IPS-15b (cell line): ENCODE data around the gene ALDOB.

Experiments used
- H3K27me3 ChIP-seq: one replicate; pipeline ENCODE4 v1.6.1; 2013; ENCODE audit warnings: low read length; ENCODE audit not compliant: control insufficient read depth, insufficient read depth
- H3K36me3 ChIP-seq: one replicate; pipeline ENCODE4 v1.6.1; 2013; ENCODE audit warnings: low read length; ENCODE audit not compliant: control insufficient read depth, insufficient read depth
- H3K4me1 ChIP-seq: one replicate; pipeline ENCODE4 v1.6.1; 2013; ENCODE audit warnings: mild to moderate bottlenecking, low read length; ENCODE audit not compliant: control insufficient read depth, insufficient read depth
- H3K4me3 ChIP-seq: one replicate; pipeline ENCODE4 v1.5.1; 2013; ENCODE audit warnings: low read depth, low read length
- H3K9ac ChIP-seq: one replicate; pipeline ENCODE4 v1.6.1; 2013; ENCODE audit warnings: low read depth, mild to moderate bottlenecking, low read length
- H3K9me3 ChIP-seq: one replicate; pipeline ENCODE4 v1.6.1; 2013; ENCODE audit warnings: mild to moderate bottlenecking, low read length; ENCODE audit not compliant: control insufficient read depth, insufficient read depth

Gene ALDOB

DNA sequence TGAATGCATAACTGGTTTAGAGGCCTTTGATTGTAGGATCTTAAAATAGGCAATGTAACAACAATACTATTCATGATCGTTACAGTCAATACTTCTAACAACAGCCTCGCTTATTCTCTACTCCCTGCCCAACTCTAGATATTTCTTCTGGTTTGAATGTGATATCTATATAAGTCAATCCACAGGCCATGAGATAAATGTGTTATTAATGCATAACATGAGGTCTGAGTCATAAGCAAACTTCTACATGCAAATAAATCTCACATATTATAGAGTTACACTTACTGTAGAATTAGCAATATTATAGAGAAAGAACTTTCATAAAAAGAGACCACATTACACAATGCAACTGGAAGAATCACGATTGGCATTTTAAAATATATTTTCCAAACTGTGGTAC lies 2.9 kb upstream of the ALDOB start:
- no peaks in the 10 kb centered on the region for H3K4me1 ChIP-seq
- H3K9me3 ChIP-seq: no peaks in the 10 kb centered on the region
- H3K4me3 ChIP-seq: no peak overlapping the region
- no peaks in the 10 kb centered on the region for H3K27me3 ChIP-seq
- no peak overlapping the region for H3K9ac ChIP-seq
- no peaks in the 10 kb centered on the region for H3K36me3 ChIP-seq

DNA sequence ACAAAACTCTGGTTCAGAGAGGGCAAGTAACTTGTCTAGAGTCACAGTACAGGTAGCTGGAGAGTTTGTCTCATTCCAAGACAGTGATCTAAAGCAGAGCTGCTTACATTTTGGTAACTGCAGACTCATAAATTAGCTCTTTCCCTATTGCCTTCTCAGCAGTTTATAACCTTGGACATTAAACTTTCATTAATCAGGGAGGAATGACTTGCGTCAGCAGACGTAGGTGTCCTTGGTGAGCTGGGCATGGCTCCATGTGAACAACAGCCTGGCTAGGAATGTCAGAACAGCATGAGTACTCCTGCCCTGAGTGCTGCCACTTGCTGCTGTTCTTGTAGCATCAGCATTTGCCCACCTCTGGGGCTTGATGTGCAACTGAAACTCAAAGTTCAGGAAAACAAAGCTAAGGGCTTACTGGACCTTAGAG lies 2.2 kb upstream of the ALDOB start:
- Histone ChIP-seq H3K4me1 (no peaks in the 10 kb centered on the region), H3K9ac (no peak overlapping the region), H3K4me3 (no peak overlapping the region), H3K36me3 (no peaks in the 10 kb centered on the region), H3K9me3 (no peaks in the 10 kb centered on the region), H3K27me3 (no peaks in the 10 kb centered on the region)

DNA sequence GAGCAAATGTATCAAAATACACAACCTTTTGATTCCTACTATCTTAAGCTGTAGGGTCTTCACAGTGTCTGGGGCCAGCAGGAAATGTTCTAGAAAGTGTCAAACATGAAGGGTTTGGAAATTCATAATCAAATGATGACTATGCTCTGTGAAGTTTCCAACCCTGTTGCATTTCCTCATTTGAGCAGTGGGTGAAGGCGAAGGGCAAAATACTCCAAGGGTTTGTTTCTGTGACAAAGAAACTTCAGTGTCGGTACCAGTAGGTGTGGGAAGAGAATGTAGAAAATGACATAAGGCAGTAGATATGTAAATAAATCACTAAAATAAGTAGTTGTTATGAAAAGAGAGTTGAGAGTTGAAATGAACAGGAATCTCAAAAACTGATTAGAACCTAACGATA lies 576 bp downstream of the ALDOB start:
- Histone ChIP-seq H3K9me3 (no peaks in the 10 kb centered on the region), H3K36me3 (no peaks in the 10 kb centered on the region), H3K9ac (no peak overlapping the region), H3K4me3 (no peak overlapping the region), H3K27me3 (no peaks in the 10 kb centered on the region), H3K4me1 (no peaks in the 10 kb centered on the region)

DNA sequence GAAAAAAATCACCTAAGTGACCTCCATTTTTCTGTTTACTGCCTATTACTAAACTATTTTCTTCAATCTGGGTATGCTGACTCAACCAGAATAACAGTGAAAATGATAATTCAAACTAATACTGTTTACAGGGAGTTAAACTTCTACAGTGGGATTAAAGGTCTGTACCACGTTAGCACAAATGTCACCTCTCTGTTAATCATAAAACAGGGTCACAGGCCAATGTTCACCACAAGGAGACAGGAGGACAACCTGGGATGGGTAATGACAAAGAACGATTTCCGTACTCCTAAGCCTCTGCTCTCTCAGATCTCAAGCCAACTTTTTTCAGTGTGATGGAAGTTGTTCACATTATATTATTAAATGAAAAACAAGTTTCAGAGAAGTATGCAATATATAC lies 2.3 kb downstream of the ALDOB start:
- Histone ChIP-seq H3K9me3 (no peaks in the 10 kb centered on the region), H3K9ac (no peak overlapping the region), H3K36me3 (no peaks in the 10 kb centered on the region)

DNA sequence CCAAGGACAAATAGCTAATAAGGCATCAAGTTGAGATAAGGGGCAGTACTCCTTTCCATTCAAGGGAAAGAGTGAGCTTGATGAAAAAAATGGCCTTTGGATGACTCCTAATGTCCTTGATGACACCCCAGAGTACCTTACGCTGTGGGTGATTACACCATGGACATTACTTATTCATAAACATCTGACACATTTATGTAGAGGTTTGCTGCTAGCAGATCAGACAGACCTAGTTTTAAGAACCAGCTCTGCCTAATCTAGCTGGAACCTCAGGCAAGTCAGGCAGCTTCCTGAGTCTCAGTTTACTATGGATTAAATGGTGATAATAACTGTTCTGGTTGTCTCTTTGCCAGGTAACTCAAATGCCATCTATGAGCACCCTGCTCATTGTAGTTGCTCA lies 2.8 kb downstream of the ALDOB start:
- Histone ChIP-seq H3K4me3 (no peak overlapping the region), H3K4me1 (no peaks in the 10 kb centered on the region), H3K36me3 (no peaks in the 10 kb centered on the region), H3K27me3 (no peaks in the 10 kb centered on the region), H3K9ac (no peak overlapping the region), H3K9me3 (no peaks in the 10 kb centered on the region)

More for the DNA sequence above, 2.3 kb downstream of the ALDOB start:
- Histone ChIP-seq H3K4me1 (no peaks in the 10 kb centered on the region), H3K4me3 (no peak overlapping the region), H3K27me3 (no peaks in the 10 kb centered on the region)

DNA sequence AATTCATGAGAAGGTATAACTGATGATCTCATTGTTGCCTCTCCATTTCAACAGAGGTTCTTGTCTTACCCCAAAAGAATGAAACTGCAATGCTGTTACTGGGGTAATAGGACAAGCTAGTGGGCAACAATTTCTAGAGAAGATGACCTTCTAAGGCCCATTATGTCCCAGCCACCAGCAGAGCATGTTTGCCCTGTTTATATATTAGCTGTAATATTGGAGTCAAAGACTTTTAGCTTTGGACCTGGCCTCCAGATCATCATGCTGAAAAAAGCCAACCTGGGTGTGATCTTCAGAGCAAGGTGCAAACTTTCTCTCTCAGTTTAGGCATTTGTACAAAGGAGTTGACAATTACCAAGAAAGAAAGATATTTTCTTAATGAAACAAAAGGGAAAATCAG lies 3.4 kb downstream of the ALDOB start:
- no peaks in the 10 kb centered on the region for H3K4me1 ChIP-seq
- H3K9ac ChIP-seq: no peak overlapping the region

DNA sequence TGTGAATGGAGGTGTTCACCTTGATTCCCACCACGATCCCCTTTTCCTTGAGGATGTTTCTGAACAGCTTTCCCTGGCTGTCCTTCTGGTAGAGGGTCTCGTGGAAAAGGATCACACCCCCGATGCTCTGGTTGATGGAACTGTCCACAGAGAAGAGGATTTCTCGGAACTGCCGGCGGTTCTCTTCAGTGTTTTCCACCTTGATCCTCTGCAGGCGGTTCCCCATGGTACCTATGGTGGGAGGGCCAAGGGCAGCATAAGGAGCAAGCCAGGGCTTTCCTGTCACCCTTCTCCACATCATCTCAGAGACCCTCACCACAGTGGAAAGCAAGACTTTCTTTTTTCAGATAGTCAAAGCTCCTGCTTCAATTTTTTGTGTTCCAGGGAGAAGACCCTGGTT lies 5.8 kb downstream of the ALDOB start:
- H3K9ac ChIP-seq: no peak overlapping the region
- H3K9me3 ChIP-seq: no peaks in the 10 kb centered on the region
- no peaks in the 10 kb centered on the region for H3K4me1 ChIP-seq
- H3K36me3 ChIP-seq: no peaks in the 10 kb centered on the region
- H3K4me3 ChIP-seq: no peak overlapping the region
- H3K27me3 ChIP-seq: no peaks in the 10 kb centered on the region

More for the DNA sequence above, 3.4 kb downstream of the ALDOB start:
- H3K36me3 ChIP-seq: no peaks in the 10 kb centered on the region
- H3K9me3 ChIP-seq: no peaks in the 10 kb centered on the region
- H3K4me3 ChIP-seq: no peak overlapping the region
- no peaks in the 10 kb centered on the region for H3K27me3 ChIP-seq

DNA sequence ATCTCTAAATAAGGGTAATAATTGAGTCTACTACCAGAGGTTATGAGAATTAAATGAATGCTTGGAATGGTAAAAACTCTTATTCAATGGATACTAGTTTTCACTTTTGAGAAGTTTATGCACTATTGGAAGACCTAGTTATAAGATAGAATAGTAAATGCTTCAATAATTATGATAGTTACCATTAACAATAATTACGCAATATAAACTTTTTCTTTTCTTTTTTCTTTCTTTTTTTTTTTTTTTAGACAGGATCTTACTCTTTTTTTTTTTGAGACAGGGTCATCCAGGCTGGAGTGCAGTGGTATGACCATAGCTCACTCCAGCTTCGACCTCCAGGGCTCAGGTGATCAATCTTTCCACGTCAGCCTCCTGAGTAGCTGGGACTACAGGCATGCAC lies 6.7 kb downstream of the ALDOB start:
- Histone ChIP-seq H3K4me1 (no peaks in the 10 kb centered on the region), H3K36me3 (no peaks in the 10 kb centered on the region), H3K4me3 (no peak overlapping the region), H3K9ac (no peak overlapping the region), H3K27me3 (no peaks in the 10 kb centered on the region), H3K9me3 (no peaks in the 10 kb centered on the region)

DNA sequence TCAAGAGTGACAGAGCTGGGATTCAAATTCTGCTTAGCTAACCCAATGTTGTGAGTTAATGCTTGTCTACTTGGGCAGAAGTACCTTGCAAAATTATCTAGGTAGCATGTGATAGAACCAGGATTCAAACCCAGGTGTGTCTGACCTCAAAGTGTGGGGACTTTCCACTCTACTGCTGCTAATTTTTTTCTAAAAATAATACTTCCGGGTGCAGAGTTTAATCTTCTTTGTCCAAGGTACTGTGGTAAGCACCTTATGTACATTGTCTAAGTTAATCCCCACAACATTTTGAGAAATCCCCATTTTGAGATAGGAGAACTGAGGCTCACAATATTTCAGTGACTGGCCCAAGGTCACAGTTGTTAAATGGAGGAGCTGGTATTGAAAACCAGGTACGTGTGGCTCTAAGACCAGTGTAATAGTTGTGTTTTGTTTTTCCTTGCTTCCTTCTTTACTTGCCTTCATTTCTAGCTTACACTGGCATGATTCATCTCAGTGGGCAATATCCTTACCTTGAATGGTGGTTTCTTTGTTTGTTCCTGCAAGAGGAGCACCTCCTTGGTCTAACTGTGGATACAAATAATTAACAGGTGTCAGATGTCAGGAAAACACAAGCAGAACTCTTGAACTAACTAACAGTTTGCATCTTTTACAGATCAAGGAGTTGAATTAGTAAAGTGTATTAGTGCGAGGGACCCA lies 7.5 kb downstream of the ALDOB start:
- H3K27me3 ChIP-seq: no peaks in the 10 kb centered on the region
- H3K36me3 ChIP-seq: no peaks in the 10 kb centered on the region
- H3K4me3 ChIP-seq: no peak overlapping the region
- H3K4me1 ChIP-seq: no peaks in the 10 kb centered on the region
- H3K9me3 ChIP-seq: no peaks in the 10 kb centered on the region
- H3K9ac ChIP-seq: no peak overlapping the region

DNA sequence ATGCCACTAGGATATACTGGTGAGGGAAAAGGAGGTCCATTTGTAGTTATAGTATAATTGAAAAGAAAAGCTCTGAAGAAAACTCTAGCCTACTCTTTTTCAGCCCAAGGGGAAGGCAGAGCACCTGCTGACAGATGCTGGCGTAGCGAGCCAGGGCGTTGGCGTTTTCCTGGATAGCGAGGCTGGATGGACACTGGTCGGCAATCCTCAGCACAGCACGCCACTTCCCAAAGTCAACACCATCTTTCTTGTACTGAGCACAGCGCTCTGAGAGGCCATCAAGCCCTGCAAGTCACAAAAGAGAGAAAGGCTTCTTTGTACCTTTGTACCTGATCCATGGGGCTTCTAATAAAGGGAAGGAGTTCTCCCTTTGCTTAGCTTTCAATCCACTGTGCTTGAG lies 8.2 kb downstream of the ALDOB start:
- Histone ChIP-seq H3K4me3 (no peak overlapping the region), H3K9ac (no peak overlapping the region), H3K9me3 (no peaks in the 10 kb centered on the region), H3K36me3 (no peaks in the 10 kb centered on the region), H3K27me3 (no peaks in the 10 kb centered on the region), H3K4me1 (peaks cover under 1% of the 10 kb centered on the region)

DNA sequence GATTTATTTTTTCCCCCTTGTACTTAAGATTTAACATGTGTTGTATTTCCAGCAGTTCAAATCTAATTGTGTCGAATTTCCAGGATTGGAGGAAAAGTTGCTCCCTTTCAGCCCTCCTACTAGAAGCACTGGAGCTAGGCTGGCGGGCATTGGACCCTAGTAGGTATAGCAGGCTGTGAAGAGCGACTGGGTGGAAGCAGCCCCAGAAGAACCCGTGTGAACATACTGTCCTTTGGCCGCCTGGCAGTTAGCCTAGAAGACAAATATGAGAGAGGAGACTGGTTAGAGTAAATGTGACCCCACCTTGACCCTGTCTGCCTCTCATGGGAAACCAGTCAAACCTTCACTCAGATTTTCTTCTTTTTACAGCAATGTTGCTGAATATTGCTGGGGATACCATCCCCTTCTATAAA lies 13.9 kb downstream of the ALDOB start:
- Histone ChIP-seq H3K4me1 (peaks cover 3% of the 10 kb centered on the region), H3K9ac (no peak overlapping the region)

DNA sequence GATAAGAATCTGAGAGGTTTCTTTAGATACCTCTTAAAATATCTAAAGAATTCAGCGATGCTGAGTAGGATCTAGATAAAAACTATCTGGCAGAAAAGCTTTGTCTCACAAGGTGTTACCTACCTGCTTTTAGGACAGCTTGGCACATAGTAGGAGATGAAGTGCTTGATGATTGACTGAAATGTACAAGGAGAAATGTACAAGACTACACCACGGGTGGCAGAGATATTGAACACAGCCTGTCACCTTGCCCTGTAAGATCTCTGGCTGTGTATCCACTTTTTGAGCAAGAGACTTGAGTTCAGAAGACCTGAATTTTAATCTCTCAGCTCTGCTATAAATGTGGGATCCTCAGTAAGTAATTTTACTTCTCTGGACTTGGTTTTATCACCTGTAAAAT lies 15.7 kb downstream of the ALDOB start:
- H3K27me3 ChIP-seq: no peaks in the 10 kb centered on the region
- H3K9ac ChIP-seq: no peak overlapping the region
- peaks cover 3% of the 10 kb centered on the region for H3K4me1 ChIP-seq
- no peaks in the 10 kb centered on the region for H3K36me3 ChIP-seq
- no peaks in the 10 kb centered on the region for H3K9me3 ChIP-seq
- H3K4me3 ChIP-seq: no peak overlapping the region

More for the DNA sequence above, 13.9 kb downstream of the ALDOB start:
- no peaks in the 10 kb centered on the region for H3K36me3 ChIP-seq
- no peaks in the 10 kb centered on the region for H3K27me3 ChIP-seq
- H3K4me3 ChIP-seq: no peak overlapping the region
- H3K9me3 ChIP-seq: no peaks in the 10 kb centered on the region
